GM19452 (cell line): ENCODE results near the gene ANKH.
A peak's percentile ranks its signal among the peaks of the same experiment; 100 is the strongest.
"Not testable (repeated sequence)": the region's sequence is repeated elsewhere in the genome, so short reads cannot be mapped to it uniquely, and the experiment has no call there.

Experiments used
- ATAC-seq: cut with Tn5 transposase; IDR thresholded peaks from one replicate; pipeline ENCODE4 v1.9.1; 2021; ENCODE audit not compliant: unreplicated experiment

The ANKH gene

GRCh38 chr5:14797385-14797784 lies 74.2 kb downstream of the ANKH start:
- not testable (repeated sequence) for ATAC-seq

GRCh38 chr5:14794583-14795230 lies 76.9 kb downstream of the ANKH start:
- no peak for ATAC-seq

GRCh38 chr5:14793851-14794250 lies 77.7 kb downstream of the ANKH start:
- no peak for ATAC-seq

GRCh38 chr5:14790911-14791310 lies 80.7 kb downstream of the ANKH start:
- ATAC-seq, result no peak

- ATAC-seq, result no peak
These were observed 81.4 kb downstream of the ANKH start for GRCh38 chr5:14790220-14790619.

GRCh38 chr5:14787801-14788579 lies 83.6 kb downstream of the ANKH start:
- ATAC-seq, result no peak

- ATAC-seq, result peak; percentile 65
These were observed 87.9 kb downstream of the ANKH start for GRCh38 chr5:14783691-14784090.

GRCh38 chr5:14782591-14782990 lies 89.0 kb downstream of the ANKH start:
- ATAC-seq, result no peak

GRCh38 chr5:14781106-14781505 lies 90.5 kb downstream of the ANKH start:
- ATAC-seq, result no peak

- ATAC-seq, result no peak
These were observed 91.6 kb downstream of the ANKH start for GRCh38 chr5:14779975-14780374.

GRCh38 chr5:14778792-14779070 lies 92.8 kb downstream of the ANKH start:
- ATAC-seq, result no peak

- ATAC-seq, result no peak
These were observed 93.4 kb downstream of the ANKH start for GRCh38 chr5:14777932-14778791.

- ATAC-seq, result no peak
These were observed 94.4 kb downstream of the ANKH start for GRCh38 chr5:14777187-14777586.

- ATAC-seq, result no peak
These were observed 95.0 kb downstream of the ANKH start for GRCh38 chr5:14776602-14777001.

- no peak for ATAC-seq
These were observed 95.7 kb downstream of the ANKH start for GRCh38 chr5:14775857-14776256.

GRCh38 chr5:14773588-14773987 lies 98.0 kb downstream of the ANKH start:
- no peak for ATAC-seq

- ATAC-seq, result no peak
These were observed 99.6 kb downstream of the ANKH start for GRCh38 chr5:14771972-14772371.

GRCh38 chr5:14771189-14771588 lies 100.4 kb downstream of the ANKH start:
- no peak for ATAC-seq

GRCh38 chr5:14768508-14769365 lies 102.8 kb downstream of the ANKH start:
- no peak for ATAC-seq

- ATAC-seq, result peak; percentile 81
These were observed 103.7 kb downstream of the ANKH start for GRCh38 chr5:14767735-14768507.
